ENCODE measurements around the gene SLA2.

DNA sequence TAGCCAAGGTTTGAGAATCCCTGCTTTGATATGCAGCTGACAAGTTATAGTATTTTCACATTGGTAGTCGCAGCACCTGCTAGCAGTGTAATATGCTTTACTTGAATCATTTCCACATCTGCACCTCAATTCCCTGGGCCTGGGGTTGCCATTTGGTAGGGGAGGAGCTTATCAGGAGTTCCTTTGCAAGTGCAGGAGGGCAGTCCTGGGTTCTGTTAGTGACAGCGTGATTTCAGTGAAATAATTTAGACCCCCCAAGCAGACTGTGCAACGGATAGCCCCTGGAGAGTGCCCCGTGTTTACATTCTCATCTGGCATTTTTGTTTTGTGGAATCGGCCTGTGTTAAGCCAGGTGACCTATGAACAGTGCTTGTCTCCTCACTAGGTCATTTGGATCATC lies 34.4 kb downstream of the SLA2 start:
- TF ChIP-seq, protein P1, sequence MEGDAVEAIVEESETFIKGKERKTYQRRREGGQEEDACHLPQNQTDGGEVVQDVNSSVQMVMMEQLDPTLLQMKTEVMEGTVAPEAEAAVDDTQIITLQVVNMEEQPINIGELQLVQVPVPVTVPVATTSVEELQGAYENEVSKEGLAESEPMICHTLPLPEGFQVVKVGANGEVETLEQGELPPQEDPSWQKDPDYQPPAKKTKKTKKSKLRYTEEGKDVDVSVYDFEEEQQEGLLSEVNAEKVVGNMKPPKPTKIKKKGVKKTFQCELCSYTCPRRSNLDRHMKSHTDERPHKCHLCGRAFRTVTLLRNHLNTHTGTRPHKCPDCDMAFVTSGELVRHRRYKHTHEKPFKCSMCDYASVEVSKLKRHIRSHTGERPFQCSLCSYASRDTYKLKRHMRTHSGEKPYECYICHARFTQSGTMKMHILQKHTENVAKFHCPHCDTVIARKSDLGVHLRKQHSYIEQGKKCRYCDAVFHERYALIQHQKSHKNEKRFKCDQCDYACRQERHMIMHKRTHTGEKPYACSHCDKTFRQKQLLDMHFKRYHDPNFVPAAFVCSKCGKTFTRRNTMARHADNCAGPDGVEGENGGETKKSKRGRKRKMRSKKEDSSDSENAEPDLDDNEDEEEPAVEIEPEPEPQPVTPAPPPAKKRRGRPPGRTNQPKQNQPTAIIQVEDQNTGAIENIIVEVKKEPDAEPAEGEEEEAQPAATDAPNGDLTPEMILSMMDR (conservative IDR thresholded peaks at IDR 0.05 in 1 of 2, IDR thresholded peaks at IDR 0.05 in 1 of 2; ENCODE audit: low read depth in 1 of 2, low read length in 2 of 2), result no peak
- no peak for TF ChIP-seq EZH2 (IDR thresholded peaks at IDR 0.05; ENCODE audit: low read length, missing control alignments)

Data from fibroblast of lung (primary cell).